ENCODE data around the gene TUG1.
A peak's percentile ranks its signal among the peaks of the same experiment; 100 is the strongest.

TUG1 gene

GRCh38 chr22:30968924-30969531 lies at the start of gene TUG1:
TSS of gene TUG1 (plus strand) at chr22:30969265.
- H3K4me1 ChIP-seq (ENCODE audit: low read length): peaks cover 7% of the 10 kb centered on the region
- no peaks in the 10 kb centered on the region for H4K20me1 ChIP-seq (ENCODE audit: insufficient read depth, low read length)

GRCh38 chr22:30919973-30920372 lies 49.1 kb upstream of the TUG1 start:
- H4K20me1 ChIP-seq (ENCODE audit: insufficient read depth, low read length): no peaks in the 10 kb centered on the region
- no peaks in the 10 kb centered on the region for H3K79me2 ChIP-seq (ENCODE audit: low read length)
- H3K9ac ChIP-seq (ENCODE audit: low read length): no peak overlapping the region
- H3K9me2 ChIP-seq (replicated peaks; ENCODE audit: insufficient read depth, low read length): no peaks in the 10 kb centered on the region
- no peak overlapping the region for H2AFZ ChIP-seq (ENCODE audit: low read length)
- no peak overlapping the region for H3K27ac ChIP-seq (ENCODE audit: low read length)
- H3K27me3 ChIP-seq (replicated peaks; ENCODE audit: insufficient read depth, low read length): no peaks in the 10 kb centered on the region
- no peaks in the 10 kb centered on the region for H3F3A ChIP-seq (ENCODE audit: insufficient read depth, low read length)
- H3K4me1 ChIP-seq (ENCODE audit: low read length): no peaks in the 10 kb centered on the region
- no peak overlapping the region for H3K4me2 ChIP-seq (ENCODE audit: low read depth, low read length)
- H3K36me3 ChIP-seq (replicated peaks; ENCODE audit: insufficient read depth, low read length): no peaks in the 10 kb centered on the region
- TF ChIP-seq CTCF (IDR thresholded peaks at IDR 0.05; ENCODE audit: low read length) (no peak), EZH2phosphoT487 (IDR thresholded peaks at IDR 0.05; ENCODE audit: low read length) (no peak), EZH2 (optimal IDR thresholded peaks at IDR 0.05; ENCODE audit: low read depth, low read length) (no peak)
- no peaks in the 10 kb centered on the region for H3K9me3 ChIP-seq (replicated peaks; ENCODE audit: insufficient read depth, low read length)
- H3K4me3 ChIP-seq (ENCODE audit: low read length): no peak overlapping the region
- DNase-seq: no peak

More at GRCh38 chr22:30968924-30969531, at the start of gene TUG1:
- Histone ChIP-seq H3K27me3 (replicated peaks; ENCODE audit: insufficient read depth, low read length) (no peaks in the 10 kb centered on the region), H3K9me3 (replicated peaks; ENCODE audit: insufficient read depth, low read length) (no peaks in the 10 kb centered on the region), H3K9me2 (replicated peaks; ENCODE audit: insufficient read depth, low read length) (no peaks in the 10 kb centered on the region), H3K4me2 (ENCODE audit: low read depth, low read length) (peak within 1 kb of the TSS; percentile 88), H3K27ac (ENCODE audit: low read length) (peak within 1 kb of the TSS; percentile 69; the same call in 1 of the 2 replicates), H2AFZ (ENCODE audit: low read length) (peak within 1 kb of the TSS; percentile 64; the same call in 1 of the 2 replicates), H3K79me2 (ENCODE audit: low read length) (peaks cover 57% of the 10 kb centered on the region), H3K4me3 (ENCODE audit: low read length) (peak within 1 kb of the TSS; percentile 78), H3F3A (ENCODE audit: insufficient read depth, low read length) (peaks cover 3% of the 10 kb centered on the region; the same call in 1 of the 2 replicates), H3K9ac (ENCODE audit: low read length) (peak within 1 kb of the TSS; percentile 78), H3K36me3 (replicated peaks; ENCODE audit: insufficient read depth, low read length) (peaks cover 29% of the 10 kb centered on the region)
- TF ChIP-seq EZH2 (optimal IDR thresholded peaks at IDR 0.05; ENCODE audit: low read depth, low read length) (no peak), EZH2phosphoT487 (IDR thresholded peaks at IDR 0.05; ENCODE audit: low read length) (no peak), CTCF (IDR thresholded peaks at IDR 0.05; ENCODE audit: low read length) (no peak)
- peak; percentile 98 for DNase-seq

GRCh38 chr22:30920407-30920806 lies 48.7 kb upstream of the TUG1 start:
- H3K79me2 ChIP-seq (ENCODE audit: low read length): no peaks in the 10 kb centered on the region
- no peaks in the 10 kb centered on the region for H3K27me3 ChIP-seq (replicated peaks; ENCODE audit: insufficient read depth, low read length)
- H3K9me3 ChIP-seq (replicated peaks; ENCODE audit: insufficient read depth, low read length): no peaks in the 10 kb centered on the region
- TF ChIP-seq EZH2phosphoT487 (IDR thresholded peaks at IDR 0.05; ENCODE audit: low read length) (no peak), EZH2 (optimal IDR thresholded peaks at IDR 0.05; ENCODE audit: low read depth, low read length) (no peak), CTCF (IDR thresholded peaks at IDR 0.05; ENCODE audit: low read length) (peak; percentile 87)
- no peak overlapping the region for H3K27ac ChIP-seq (ENCODE audit: low read length)
- no peaks in the 10 kb centered on the region for H4K20me1 ChIP-seq (ENCODE audit: insufficient read depth, low read length)
- H3F3A ChIP-seq (ENCODE audit: insufficient read depth, low read length): no peaks in the 10 kb centered on the region
- H3K36me3 ChIP-seq (replicated peaks; ENCODE audit: insufficient read depth, low read length): no peaks in the 10 kb centered on the region
- 0 out of 2 replicates have a peak overlapping the region, but pooled peaks have one; percentile 3 for H3K4me2 ChIP-seq (ENCODE audit: low read depth, low read length)
- peak; percentile 72 for DNase-seq
- no peak overlapping the region for H2AFZ ChIP-seq (ENCODE audit: low read length)
- H3K4me3 ChIP-seq (ENCODE audit: low read length): no peak overlapping the region
- no peaks in the 10 kb centered on the region for H3K9me2 ChIP-seq (replicated peaks; ENCODE audit: insufficient read depth, low read length)
- H3K4me1 ChIP-seq (ENCODE audit: low read length): no peaks in the 10 kb centered on the region
- H3K9ac ChIP-seq (ENCODE audit: low read length): no peak overlapping the region

Measured in MM.1S (cell line).